ENCODE measurements around the gene GRK1.

Gene GRK1

GRCh38 chr13:113633485-113633873, 33.5 kb upstream of the GRK1 start:
- DNase-seq (ENCODE audit: low read depth): no peak
- TF ChIP-seq CTCF (IDR thresholded peaks at IDR 0.05; ENCODE audit: control insufficient read depth, insufficient read depth, low read depth, low read length, missing control alignments): no peak
- no peak overlapping the region for H3K4me3 ChIP-seq (ENCODE audit: control insufficient read depth, low read depth, low read length)

GRCh38 chr13:113634279-113635047, 32.6 kb upstream of the GRK1 start:
- no peak for TF ChIP-seq CTCF (IDR thresholded peaks at IDR 0.05; ENCODE audit: control insufficient read depth, insufficient read depth, low read depth, low read length, missing control alignments)
- no peak overlapping the region for H3K4me3 ChIP-seq (ENCODE audit: control insufficient read depth, low read depth, low read length)
- no peak for DNase-seq (ENCODE audit: low read depth)

- TF ChIP-seq CTCF (IDR thresholded peaks at IDR 0.05; ENCODE audit: control insufficient read depth, insufficient read depth, low read depth, low read length, missing control alignments): no peak
- DNase-seq (ENCODE audit: low read depth): no peak
- H3K4me3 ChIP-seq (ENCODE audit: control insufficient read depth, low read depth, low read length): no peak overlapping the region
Observed at GRCh38 chr13:113635048-113635420, 32.0 kb upstream of the GRK1 start.

GRCh38 chr13:113635709-113636108, 31.3 kb upstream of the GRK1 start:
- no peak overlapping the region for H3K4me3 ChIP-seq (ENCODE audit: control insufficient read depth, low read depth, low read length)
- TF ChIP-seq CTCF (IDR thresholded peaks at IDR 0.05; ENCODE audit: control insufficient read depth, insufficient read depth, low read depth, low read length, missing control alignments): no peak
- no peak for DNase-seq (ENCODE audit: low read depth)

- H3K4me3 ChIP-seq (ENCODE audit: control insufficient read depth, low read depth, low read length): no peak overlapping the region
- DNase-seq (ENCODE audit: low read depth): no peak
- no peak for TF ChIP-seq CTCF (IDR thresholded peaks at IDR 0.05; ENCODE audit: control insufficient read depth, insufficient read depth, low read depth, low read length, missing control alignments)
Observed at GRCh38 chr13:113636266-113636963, 30.6 kb upstream of the GRK1 start.

- no peak for TF ChIP-seq CTCF (IDR thresholded peaks at IDR 0.05; ENCODE audit: control insufficient read depth, insufficient read depth, low read depth, low read length, missing control alignments)
- H3K4me3 ChIP-seq (ENCODE audit: control insufficient read depth, low read depth, low read length): no peak overlapping the region
- DNase-seq (ENCODE audit: low read depth): no peak
Observed at GRCh38 chr13:113637262-113638160, 29.5 kb upstream of the GRK1 start.
